Uterus (tissue), 2 donors: Measurements from ENCODE around the gene MINDY3.

ENCODE experiments used
- CTCF ChIP-seq, 4 experiments: fragments of 200-600 bp in 2 of 4; fragments of 450-650 bp in 2 of 4; sonication (generic) in 2 of 4; IDR thresholded peaks; one replicate each; pipeline ENCODE4 v1.5.1; 2016 to 2019; ENCODE audit warnings: antibody characterized with exemption in 4 of 4, mild to moderate bottlenecking in 2 of 4, moderate library complexity in 1 of 4
- POLR2A ChIP-seq, 2 donors: fragments of 450-650 bp; IDR thresholded peaks; one replicate each; pipeline ENCODE4 v1.6.1; 2016; ENCODE audit warnings: antibody characterized with exemption in 2 of 2, mild to moderate bottlenecking in 1 of 2, moderate library complexity in 1 of 2

GRCh38 chr10:15796762-15797161, 63.5 kb downstream of the MINDY3 start:
- TF ChIP-seq CTCF (IDR thresholded peaks at IDR 0.05) = no peak
- TF ChIP-seq POLR2A (IDR thresholded peaks at IDR 0.05) = no peak
